NOMO-1 treated with DMSO at 0.1 percent for 48 hours (cell line): ENCODE results near the gene SCN11A.

Source experiments
- DNase-seq: peaks from one replicate; lab custom pipeline; 2025; ENCODE audit not compliant: unreplicated experiment; lab: John Stamatoyannopoulos, UW

The SCN11A gene

DNA sequence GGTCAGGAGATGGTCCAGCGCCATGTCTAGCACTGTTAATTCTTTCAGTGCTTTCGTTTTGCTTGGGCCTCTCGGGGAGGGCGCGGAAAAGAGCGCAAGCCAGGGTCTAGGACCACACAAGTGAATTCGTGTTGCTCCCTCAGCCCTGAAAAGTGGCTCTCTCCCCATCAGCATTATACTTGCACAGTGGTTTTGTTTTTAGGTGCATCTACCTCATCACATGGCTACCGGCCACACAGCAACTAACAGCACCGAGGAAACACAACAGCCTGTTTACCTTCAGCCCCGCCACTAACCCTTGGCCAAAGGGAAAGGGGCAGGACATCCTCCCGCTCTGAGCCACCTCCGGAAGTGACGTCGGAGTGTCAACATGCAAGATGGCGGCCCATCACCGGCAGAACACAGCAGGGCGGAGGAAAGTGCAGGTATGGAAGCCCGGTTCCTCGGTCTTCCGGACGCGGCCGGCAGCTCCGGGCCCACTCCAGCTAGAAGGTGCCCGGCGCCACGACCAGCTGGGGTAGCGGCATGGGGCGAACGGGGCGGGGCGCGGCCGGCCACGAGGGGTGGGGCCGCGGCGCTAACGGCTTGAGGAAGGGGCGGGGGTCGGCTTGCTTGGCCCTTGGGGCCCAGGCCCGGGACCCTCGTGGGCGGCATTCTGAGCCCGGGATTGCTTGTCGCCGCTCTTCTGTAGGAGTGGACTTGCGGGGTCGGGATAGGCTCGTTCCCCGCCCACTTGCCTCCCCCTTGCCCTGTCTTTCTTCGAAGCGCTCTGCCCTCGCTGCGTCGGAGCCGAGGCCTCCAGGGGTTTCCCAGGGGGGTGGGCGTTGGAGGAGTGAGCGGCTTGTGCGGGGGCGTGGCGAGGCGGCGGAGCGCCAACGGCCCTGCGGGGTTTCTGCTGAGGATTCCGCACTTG is at the start of gene SCN11A, which contains the start of gene WDR48:
Gene SCN11A, minus strand, starts transcription at position 296 of the 913 bp plus-strand sequence. CDS start 101,582 bp downstream, outside the sequence.
Gene WDR48, plus strand, starts transcription at position 368 of the 913 bp plus-strand sequence. Its CDS starts 10 bp downstream, at position 378.
- DNase-seq: peak; percentile 84

DNA sequence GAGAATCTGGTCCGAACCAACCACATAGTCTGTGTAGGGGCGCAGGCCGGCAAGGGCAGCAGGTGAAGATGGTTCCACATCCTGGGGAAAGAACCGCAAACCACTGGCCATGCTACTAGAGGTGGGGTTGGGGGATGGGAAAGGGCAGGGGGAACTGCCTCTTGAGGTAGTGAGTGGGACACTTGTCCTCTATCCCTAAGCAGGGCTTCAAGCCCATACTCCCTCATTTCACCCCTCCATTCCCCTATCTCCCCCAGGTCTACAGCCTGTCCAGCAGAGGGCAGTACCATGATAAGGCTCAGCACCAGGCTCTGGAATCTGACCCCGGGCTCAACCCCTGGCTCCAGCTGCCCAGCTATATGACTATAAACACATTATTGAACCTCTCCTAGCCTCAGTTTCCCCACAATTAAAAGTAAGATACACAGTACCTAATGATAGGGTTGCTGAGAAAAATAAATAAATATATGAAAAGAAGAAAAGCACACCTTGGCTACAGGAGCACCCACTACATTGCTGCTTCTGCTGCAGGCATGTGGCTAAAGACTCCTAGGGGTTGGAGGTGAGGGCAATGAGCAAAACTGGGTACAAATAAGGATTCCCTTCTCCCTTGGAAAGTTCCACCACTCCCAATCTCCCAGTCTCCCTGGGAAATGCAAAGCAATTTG is 49.4 kb upstream of the SCN11A start:
- peak; percentile 33 for DNase-seq

- no peak for DNase-seq
Measured at GRCh38 chr3:39100500-39100886, 48.7 kb upstream of the SCN11A start.

DNA sequence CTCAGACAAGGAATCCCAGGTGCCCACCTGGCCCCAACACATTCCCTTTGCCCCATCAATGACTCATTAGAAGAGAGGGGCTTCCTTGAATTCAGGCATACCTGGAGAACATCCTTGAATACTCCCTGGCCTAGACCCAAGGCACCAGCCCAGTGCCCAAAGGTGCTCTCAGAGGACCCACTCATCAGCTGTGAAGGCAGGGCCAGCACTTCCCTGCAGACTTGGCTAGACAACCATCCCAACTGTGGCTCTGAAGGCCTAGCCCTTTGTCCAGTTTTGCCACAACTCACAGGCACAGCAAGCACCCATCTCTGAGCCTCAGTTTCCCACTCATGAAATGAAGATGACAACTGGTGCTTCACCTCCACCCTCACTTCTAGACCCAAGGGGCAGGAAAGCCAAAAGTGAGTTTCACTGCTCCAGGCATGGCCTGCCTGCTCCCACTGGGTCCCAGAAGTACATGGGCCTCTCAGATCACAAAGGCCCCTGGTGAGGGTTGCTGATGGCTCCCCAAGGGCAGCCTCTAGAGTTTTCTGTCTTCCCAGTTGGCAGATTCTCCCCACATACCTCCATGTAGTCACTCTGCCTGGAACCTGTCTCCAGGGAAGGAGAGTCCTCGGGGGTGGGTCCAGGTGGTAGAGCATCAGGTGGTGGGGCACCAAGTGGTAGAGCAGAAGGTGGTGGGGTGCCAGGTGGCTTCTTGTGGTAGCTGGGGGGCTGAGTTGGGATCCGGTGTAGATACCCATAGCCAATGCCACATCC is 48.2 kb upstream of the SCN11A start:
- DNase-seq: no peak

GRCh38 chr3:39099242-39099641 is 47.5 kb upstream of the SCN11A start:
- no peak for DNase-seq

GRCh38 chr3:39098473-39099000 is 46.8 kb upstream of the SCN11A start:
- DNase-seq: no peak

DNA sequence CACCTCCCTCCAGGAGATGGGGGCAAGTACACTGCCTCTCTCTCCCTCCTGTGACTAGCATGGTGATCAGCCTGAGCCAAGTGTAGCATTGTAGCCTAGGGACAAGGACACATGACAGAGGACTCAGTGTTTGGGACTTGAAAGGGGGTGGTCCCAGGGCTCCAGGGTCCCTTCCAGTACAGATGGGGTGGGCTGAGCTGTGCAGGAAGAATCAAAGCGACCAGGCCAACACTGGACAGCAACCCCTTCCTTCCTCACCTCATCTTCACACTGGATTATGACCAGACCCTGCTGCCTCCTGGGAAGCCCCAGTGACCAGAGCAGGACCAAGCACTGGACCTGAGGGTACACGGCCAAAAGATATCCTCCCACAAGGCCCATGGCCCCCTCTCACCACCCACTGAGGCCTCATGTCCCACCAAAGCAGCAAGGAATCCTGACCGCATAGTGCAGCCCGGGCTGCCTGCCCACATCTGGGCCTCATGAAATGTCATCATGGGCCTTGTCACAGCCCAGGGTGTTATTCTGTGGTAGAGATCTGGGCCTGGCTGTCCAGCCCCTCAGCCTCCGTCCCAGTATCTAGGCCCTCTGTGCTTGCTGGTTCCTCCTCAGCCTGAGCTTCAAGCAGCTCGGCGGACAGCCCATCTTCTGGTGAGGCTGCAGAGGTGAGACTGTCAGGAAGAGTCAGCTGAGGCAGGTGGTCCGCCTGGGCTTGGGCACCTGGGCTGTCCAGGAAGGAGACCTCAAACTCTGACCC is 46.1 kb upstream of the SCN11A start:
- DNase-seq: no peak

DNA sequence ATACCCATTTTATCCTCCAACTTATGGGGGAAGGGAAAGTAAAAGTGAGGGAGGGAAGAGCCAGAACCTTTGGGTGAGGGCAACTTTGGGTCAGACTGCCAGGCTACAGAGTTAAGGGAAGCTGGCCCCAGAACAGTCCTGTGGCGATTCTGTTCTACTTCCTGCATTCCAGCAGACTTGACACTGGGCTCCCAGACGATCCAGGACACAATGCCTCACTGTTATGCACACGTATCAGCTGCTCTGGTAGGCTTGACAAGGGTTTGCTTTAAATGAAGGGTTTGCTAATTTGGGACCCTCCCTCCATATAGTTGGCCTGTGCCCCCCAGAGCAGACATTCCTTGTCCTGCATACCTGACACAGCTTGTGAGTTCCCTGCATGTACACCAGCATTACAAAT is 45.0 kb upstream of the SCN11A start:
- no peak for DNase-seq

- no peak for DNase-seq
Measured at GRCh38 chr3:39095778-39096177, 44.0 kb upstream of the SCN11A start.

- no peak for DNase-seq
Measured at GRCh38 chr3:39094851-39095677, 43.3 kb upstream of the SCN11A start.

DNA sequence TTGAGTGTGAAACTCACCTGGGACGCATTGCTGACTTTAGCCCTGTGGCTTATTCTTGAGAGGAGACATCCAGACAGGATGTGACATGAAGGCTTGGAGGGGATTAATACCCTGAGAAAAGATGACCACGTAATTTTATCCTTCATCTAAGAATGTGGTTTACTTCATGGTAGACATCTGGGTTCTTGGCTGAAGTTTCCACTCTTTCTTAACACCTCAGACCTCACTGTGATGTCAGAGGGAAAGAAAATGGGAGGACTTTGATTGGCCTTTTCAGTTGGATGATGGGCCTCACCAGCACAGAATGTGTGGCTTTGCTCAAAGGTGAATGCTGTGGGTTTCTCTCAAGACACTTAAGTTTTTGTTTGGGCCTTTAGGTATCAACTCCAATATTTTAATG is 39.2 kb upstream of the SCN11A start:
- no peak for DNase-seq

DNA sequence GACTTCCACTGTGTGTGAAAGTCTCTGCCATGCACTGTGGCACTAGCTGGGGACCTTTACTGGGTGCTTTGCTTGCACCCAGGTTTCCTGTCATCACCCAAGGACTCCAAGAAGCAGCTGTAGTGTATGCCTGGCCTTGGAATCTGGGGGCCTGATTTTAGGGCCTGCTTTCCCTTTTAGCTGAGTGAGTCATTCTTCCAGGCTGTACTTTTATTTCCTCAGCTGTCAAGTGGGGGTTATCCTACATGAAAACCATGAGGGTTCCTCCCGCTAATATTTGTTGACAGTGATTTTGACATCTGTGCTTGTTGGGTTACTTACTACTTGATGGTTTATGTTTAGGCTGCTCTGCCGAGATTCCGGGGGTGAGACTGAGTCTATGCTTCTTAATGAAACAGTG is 37.1 kb upstream of the SCN11A start:
- DNase-seq: no peak

DNA sequence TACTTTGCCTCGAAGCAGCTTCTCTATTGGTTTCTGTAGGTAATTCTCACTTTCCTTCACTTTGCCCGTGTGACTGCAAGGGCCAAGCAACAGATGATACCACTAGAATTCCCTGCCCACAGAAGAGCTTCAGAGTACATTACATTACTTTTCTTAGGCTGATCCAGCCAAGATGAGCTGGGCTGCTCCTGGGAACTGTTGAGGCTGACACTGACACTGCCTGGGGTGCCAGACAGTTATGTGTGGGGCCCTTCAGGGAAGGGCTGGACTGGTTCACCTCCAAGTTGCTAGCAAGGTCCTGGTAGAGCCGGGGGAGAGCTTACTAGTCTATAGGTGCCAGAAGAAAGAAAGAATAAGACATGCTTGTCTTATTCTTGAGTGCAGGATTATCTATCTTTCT is 36.7 kb upstream of the SCN11A start:
- DNase-seq: no peak

DNA sequence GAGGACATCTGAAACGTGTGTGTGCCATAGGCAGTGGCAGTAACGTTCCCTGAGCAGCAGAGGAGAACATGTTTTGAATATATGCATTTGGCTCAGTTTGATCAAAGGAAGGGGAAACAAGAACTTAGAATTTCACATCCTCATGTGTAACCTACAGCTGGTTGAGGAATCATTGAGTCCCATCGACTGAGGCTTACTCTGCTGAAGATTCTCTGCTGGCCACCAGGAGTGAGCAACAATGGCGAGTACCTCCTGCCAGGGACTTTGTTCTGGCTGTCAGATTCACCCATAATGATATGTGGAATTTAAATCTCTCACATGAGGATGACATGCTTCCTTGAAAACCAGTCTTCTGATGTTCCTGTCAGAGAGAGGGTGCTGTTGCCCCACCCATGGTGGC is 34.4 kb upstream of the SCN11A start:
- DNase-seq: no peak

- no peak for DNase-seq
Measured at GRCh38 chr3:39082666-39083313, 31.0 kb upstream of the SCN11A start.

- DNase-seq: no peak
Measured at GRCh38 chr3:39080026-39080425, 28.3 kb upstream of the SCN11A start.

- no peak for DNase-seq
Measured at GRCh38 chr3:39079530-39079929, 27.8 kb upstream of the SCN11A start.

GRCh38 chr3:39075910-39076309 is 24.2 kb upstream of the SCN11A start:
- DNase-seq: no peak

- DNase-seq: no peak
Measured at GRCh38 chr3:39068556-39068955, 16.8 kb upstream of the SCN11A start.
